Neuronal stem cell (in vitro differentiated cells): Measurements from ENCODE around the gene ARFGAP2.

ENCODE experiments used
- DNase-seq: peaks from one replicate; pipeline ENCODE4 v3.0.0-alpha.2; 2013; ENCODE audit warnings: low spot score
- H2AFZ ChIP-seq: one replicate; pipeline ENCODE4 v1.6.1; 2013; ENCODE audit warnings: mild to moderate bottlenecking, low read length, inconsistent platforms
- H2AK5ac ChIP-seq: 2 replicates; pipeline ENCODE4 v1.6.1; 2013; ENCODE audit warnings: low read depth, mild to moderate bottlenecking, inconsistent platforms, low read length, moderate library complexity, mixed read lengths
- H2BK120ac ChIP-seq: 2 replicates; pipeline ENCODE4 v1.6.1; 2013; ENCODE audit warnings: low read depth, mild to moderate bottlenecking, inconsistent platforms, low read length, moderate library complexity, mixed read lengths
- H2BK12ac ChIP-seq: one replicate; pipeline ENCODE4 v1.6.1; 2013; ENCODE audit warnings: low read length, inconsistent platforms
- H2BK15ac ChIP-seq: 2 replicates; pipeline ENCODE4 v1.6.1; 2013; ENCODE audit warnings: mild to moderate bottlenecking, low read length, inconsistent platforms, mixed read lengths
- H2BK5ac ChIP-seq: one replicate; pipeline ENCODE4 v1.6.1; 2013; ENCODE audit warnings: inconsistent platforms, mild to moderate bottlenecking, low read length, moderate library complexity
- H3K14ac ChIP-seq: one replicate; pipeline ENCODE4 v1.6.1; 2013; ENCODE audit warnings: low read length, inconsistent platforms
- H3K18ac ChIP-seq: 2 replicates; pipeline ENCODE4 v1.6.1; 2013; ENCODE audit warnings: low read length, inconsistent platforms
- H3K23ac ChIP-seq: 2 replicates; pipeline ENCODE4 v1.6.1; 2013; ENCODE audit warnings: low read depth, mild to moderate bottlenecking, mixed read lengths, low read length, inconsistent platforms; ENCODE audit not compliant: poor library complexity
- H3K27ac ChIP-seq: replicated peaks from 3 replicates; pipeline ENCODE4 v1.5.1; 2013; ENCODE audit warnings: low read length, inconsistent platforms
- H3K27me3 ChIP-seq, 3 experiments: 2 replicates each; pipeline ENCODE4 v1.6.1; 2013; ENCODE audit warnings: low read length in 3 of 3, mild to moderate bottlenecking in 2 of 3, inconsistent platforms in 1 of 3, low read depth in 1 of 3, mixed read lengths in 1 of 3, moderate library complexity in 1 of 3; ENCODE audit not compliant: control insufficient read depth in 3 of 3, insufficient read depth in 3 of 3
- H3K36me3 ChIP-seq, 2 donors: replicated peaks in 1 of 2; 2 replicates each; pipeline ENCODE4 v1.6.1; 2013; ENCODE audit warnings: low read length in 2 of 2; ENCODE audit not compliant: control insufficient read depth in 2 of 2, insufficient read depth in 2 of 2
- H3K4ac ChIP-seq: 2 replicates; pipeline ENCODE4 v1.6.1; 2013; ENCODE audit warnings: inconsistent platforms, mild to moderate bottlenecking, low read length, moderate library complexity
- H3K4me1 ChIP-seq, 2 donors: 1 replicate in 1 of 2; 2 replicates in 1 of 2; pipeline ENCODE4 v1.6.1; 2013; ENCODE audit warnings: low read length in 2 of 2, low read depth in 1 of 2; ENCODE audit not compliant: control insufficient read depth in 2 of 2, insufficient read depth in 1 of 2
- H3K4me2 ChIP-seq: one replicate; pipeline ENCODE4 v1.6.1; 2013; ENCODE audit warnings: mild to moderate bottlenecking, low read length, inconsistent platforms; ENCODE audit not compliant: insufficient read depth, poor library complexity, severe bottlenecking
- H3K4me3 ChIP-seq, 2 donors: 2 replicates each; pipeline ENCODE4 v1.5.1; 2013; ENCODE audit warnings: low read length in 2 of 2, mild to moderate bottlenecking in 2 of 2, inconsistent platforms in 1 of 2, moderate library complexity in 1 of 2
- H3K79me1 ChIP-seq: one replicate; pipeline ENCODE4 v1.6.1; 2013; ENCODE audit warnings: low read depth, mild to moderate bottlenecking, inconsistent platforms, low read length, moderate library complexity
- H3K9ac ChIP-seq: one replicate; pipeline ENCODE4 v1.6.1; 2013; ENCODE audit warnings: mild to moderate bottlenecking, low read depth, low read length, inconsistent platforms; ENCODE audit not compliant: poor library complexity
- H3K9me3 ChIP-seq, 2 donors: replicated peaks in 1 of 2; 2 replicates each; pipeline versions ENCODE3 to v1.6.1; 2013; ENCODE audit warnings: low read length in 2 of 2, mild to moderate bottlenecking in 2 of 2, inconsistent platforms in 1 of 2, low read depth in 1 of 2, mixed read lengths in 1 of 2, moderate library complexity in 1 of 2; ENCODE audit not compliant: control insufficient read depth in 2 of 2, insufficient read depth in 1 of 2
- H4K8ac ChIP-seq: one replicate; pipeline ENCODE4 v1.6.1; 2013; ENCODE audit warnings: low read depth, mild to moderate bottlenecking, inconsistent platforms, low read length, moderate library complexity
- H4K91ac ChIP-seq: one replicate; pipeline ENCODE4 v1.6.1; 2013; ENCODE audit warnings: low read length, low read depth, mild to moderate bottlenecking, inconsistent platforms; ENCODE audit not compliant: poor library complexity
- WGBS, 2 donors: extraction: QIAGEN DNeasy Blood & Tissue Kit; methylation state at CpG; one replicate each; pipeline ENCODE4 v1.1.7; 2013; ENCODE audit warnings: missing lambda C conversion rate in 2 of 2, mixed read lengths in 1 of 2; ENCODE audit not compliant: insufficient read length in 2 of 2, insufficient replicate concordance in 1 of 2; ENCODE audit errors: extremely low coverage in 2 of 2; 5-methylcytosine and 5-hydroxymethylcytosine counted together

ARFGAP2 gene

DNA sequence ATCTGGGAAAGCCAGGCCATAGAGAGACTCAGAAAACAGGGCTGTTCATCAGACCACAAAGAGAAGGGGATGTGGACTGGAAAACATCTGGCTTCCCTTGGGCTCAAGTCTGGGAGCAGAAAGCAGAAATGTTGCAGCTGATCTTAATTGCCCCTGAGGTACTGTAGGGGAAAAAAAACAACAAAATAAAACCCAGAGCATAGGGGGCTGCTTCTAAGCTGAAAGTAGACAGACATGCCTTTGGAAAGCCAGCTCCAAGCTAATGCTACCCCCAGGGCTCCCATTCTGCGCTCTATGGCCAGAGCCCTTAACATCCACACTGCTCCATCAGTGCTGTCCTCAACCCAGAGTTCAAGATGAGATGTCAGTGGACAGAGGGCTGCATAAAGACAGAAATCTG lies 11.6 kb upstream of the ARFGAP2 start:
- no peaks in the 10 kb centered on the region for H3K9me3 ChIP-seq
- peaks cover 9 to 14% of the 10 kb centered on the region in 2 donors for H3K4me1 ChIP-seq
- no peak overlapping the region for H3K14ac ChIP-seq
- H3K4ac ChIP-seq = no peak overlapping the region
- no peak overlapping the region for H3K9ac ChIP-seq
- no peak overlapping the region for H2AFZ ChIP-seq
- no peak overlapping the region for H2BK120ac ChIP-seq
- no peak overlapping the region for H2BK15ac ChIP-seq
- no peak for DNase-seq
- H3K79me1 ChIP-seq = no peaks in the 10 kb centered on the region
- H2AK5ac ChIP-seq = no peak overlapping the region
- no peak overlapping the region for H4K8ac ChIP-seq
- H3K4me2 ChIP-seq = no peak overlapping the region
- peaks cover 5 to 44% (median 39%) of the 10 kb centered on the region in 3 experiments for H3K27me3 ChIP-seq
- H2BK5ac ChIP-seq = no peak overlapping the region
- H3K36me3 ChIP-seq = no peaks in the 10 kb centered on the region
- H4K91ac ChIP-seq = no peak overlapping the region
- no peak overlapping the region for H3K23ac ChIP-seq
- no peak overlapping the region for H3K27ac ChIP-seq
- WGBS, 2 donors = no CpG with 5 or more reads among the region's 1 CpG
- H3K4me3 ChIP-seq = no peak overlapping the region
- no peak overlapping the region for H2BK12ac ChIP-seq
- H3K18ac ChIP-seq = no peak overlapping the region

DNA sequence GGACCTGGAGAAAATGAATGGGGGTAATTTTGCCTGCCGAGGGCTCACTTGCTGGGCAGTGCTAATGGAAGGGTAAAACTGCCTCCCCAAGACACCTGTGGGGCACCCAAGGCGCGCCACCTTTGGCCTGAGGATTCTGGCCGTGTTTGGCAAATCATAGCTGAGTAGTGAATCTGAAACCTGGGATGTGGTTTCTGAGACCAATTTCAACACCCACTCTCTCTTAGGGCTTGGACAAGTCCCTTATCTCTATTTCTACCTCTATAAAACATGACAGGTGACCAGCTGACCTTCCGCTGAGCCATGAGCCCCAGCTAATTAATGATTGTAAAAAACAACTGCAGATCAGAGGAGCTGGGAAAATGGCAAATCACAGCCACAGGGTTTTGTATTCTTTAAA lies 11.0 kb upstream of the ARFGAP2 start:
- DNase-seq = no peak
- H3K27ac ChIP-seq = no peak overlapping the region
- WGBS, 2 donors = no CpG with 5 or more reads among the region's 5 CpGs

DNA sequence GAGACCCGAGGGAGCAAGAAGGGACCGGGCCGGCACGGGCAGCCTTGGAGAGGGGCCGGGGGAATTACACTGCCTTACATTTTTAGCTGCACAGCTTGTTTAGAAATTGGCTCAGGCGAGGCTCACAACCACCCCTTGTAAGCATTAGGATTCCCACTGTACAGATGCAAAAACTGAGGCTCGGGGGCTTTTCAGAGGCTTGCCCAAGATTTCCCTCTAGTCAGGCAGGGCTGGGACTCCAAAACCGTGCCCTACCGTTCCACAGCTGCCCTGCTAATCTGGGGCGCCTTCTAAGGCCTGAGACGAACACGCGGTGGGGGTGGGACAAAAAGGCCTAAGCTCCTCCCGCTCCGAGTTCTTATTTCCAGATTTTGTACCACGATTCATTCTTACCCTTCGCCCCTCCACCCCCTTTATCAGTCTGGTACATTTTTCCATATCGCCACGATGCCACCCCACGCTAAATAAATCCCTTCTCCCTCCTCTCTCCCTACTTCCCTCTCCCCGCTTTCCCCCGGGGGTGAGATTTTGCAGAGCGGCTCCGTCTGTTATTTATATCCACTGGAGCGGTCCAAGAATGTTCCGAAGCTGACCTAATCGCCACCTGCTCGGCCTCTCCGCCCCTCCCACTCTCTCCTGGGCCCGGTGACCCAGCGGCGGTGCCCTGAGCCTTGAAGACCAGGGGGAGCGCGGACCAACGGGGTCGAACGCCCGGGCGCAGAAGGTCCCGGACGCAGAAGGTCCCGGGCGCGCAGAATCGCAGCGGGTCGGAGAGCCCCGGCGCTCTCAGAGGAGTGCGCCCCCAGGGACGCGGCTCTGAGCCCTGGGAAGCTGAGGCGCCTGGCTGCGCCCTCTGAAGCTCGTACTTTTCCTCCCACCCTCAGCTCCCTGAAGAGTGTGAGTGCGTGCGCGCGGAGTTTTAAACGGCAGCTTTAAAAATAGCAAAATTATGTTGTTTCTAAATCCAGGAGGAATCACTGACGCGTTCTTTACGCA lies 10.3 kb upstream of the ARFGAP2 start:
- peak overlapping the region; percentile 63 for H2BK120ac ChIP-seq
- peaks cover 5 to 44% (median 39%) of the 10 kb centered on the region in 3 experiments for H3K27me3 ChIP-seq
- H2BK15ac ChIP-seq = no peak overlapping the region
- peak overlapping the region; percentile 97 for H2AFZ ChIP-seq
- H3K4ac ChIP-seq = no peak overlapping the region
- peak overlapping the region; percentile 97 for H3K18ac ChIP-seq
- H4K8ac ChIP-seq = no peak overlapping the region
- H3K4me1 ChIP-seq = peaks cover 9 to 14% of the 10 kb centered on the region in 2 donors
- no peak overlapping the region for H3K27ac ChIP-seq
- no peaks in the 10 kb centered on the region for H3K36me3 ChIP-seq
- peak overlapping the region; percentile 47 to 76 for H3K4me3 ChIP-seq
- WGBS, 2 donors = no CpG with 5 or more reads among the region's 63 CpGs
- H2BK12ac ChIP-seq = no peak overlapping the region
- peak; percentile 40 for DNase-seq
- peak overlapping the region; percentile 87 for H3K4me2 ChIP-seq
- H4K91ac ChIP-seq = no peak overlapping the region
- no peak overlapping the region for H2AK5ac ChIP-seq
- peak overlapping the region; percentile 44 for H3K9ac ChIP-seq
- peaks cover 1% of the 10 kb centered on the region for H3K79me1 ChIP-seq
- no peaks in the 10 kb centered on the region for H3K9me3 ChIP-seq
- peak overlapping the region; percentile 93 for H3K23ac ChIP-seq
- H2BK5ac ChIP-seq = no peak overlapping the region
- no peak overlapping the region for H3K14ac ChIP-seq

More for the DNA sequence above, 11.0 kb upstream of the ARFGAP2 start:
- Histone ChIP-seq H3K4me1 (peaks cover 9 to 14% of the 10 kb centered on the region in 2 donors), H4K8ac (no peak overlapping the region), H2AFZ (peak overlapping the region; percentile 97), H3K9ac (no peak overlapping the region), H3K79me1 (no peaks in the 10 kb centered on the region), H2BK15ac (no peak overlapping the region), H2BK5ac (no peak overlapping the region), H4K91ac (no peak overlapping the region), H3K23ac (no peak overlapping the region), H3K14ac (no peak overlapping the region), H3K9me3 (no peaks in the 10 kb centered on the region), H3K4me3 (no peak overlapping the region), H3K36me3 (no peaks in the 10 kb centered on the region), H3K4me2 (peak overlapping the region; percentile 87), H3K18ac (no peak overlapping the region), H2BK12ac (no peak overlapping the region), H2BK120ac (no peak overlapping the region), H2AK5ac (no peak overlapping the region), H3K27me3 (peaks cover 5 to 44% (median 39%) of the 10 kb centered on the region in 3 experiments), H3K4ac (no peak overlapping the region)

DNA sequence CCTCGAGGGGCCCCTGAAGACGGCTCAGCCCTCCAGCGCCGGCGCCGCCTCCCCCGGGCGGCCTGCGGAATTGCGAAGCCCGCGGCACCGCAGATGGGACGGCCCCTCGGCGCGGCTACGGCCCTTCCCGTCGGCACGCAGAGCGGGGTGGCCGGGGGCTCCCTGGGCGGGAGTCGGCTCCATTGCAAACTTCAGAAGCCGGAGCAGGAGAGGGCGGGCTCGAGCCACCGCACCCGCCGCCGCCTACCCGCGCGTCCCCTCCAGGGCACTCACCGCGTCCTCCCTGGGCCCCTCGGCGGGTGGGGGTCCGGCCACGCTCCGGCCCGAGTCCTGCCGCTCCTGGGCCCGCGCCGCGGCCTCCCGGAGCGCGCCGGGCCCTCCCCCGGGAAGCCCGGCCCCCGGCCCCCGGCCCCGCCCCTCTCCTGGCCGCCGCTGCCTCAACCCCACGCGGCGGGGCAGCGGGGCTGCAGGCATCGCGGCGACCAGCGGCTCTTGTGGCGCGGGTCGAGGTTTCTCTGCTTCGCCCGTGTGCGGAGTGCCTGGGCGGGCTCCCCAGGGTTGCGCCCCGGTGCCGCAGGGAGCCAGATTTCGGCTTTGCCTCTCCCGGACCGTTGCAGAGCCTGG lies 9.5 kb upstream of the ARFGAP2 start, which contains the start of gene PACSIN3:
PACSIN3 (minus strand) TSS at position 359 of the 624 bp plus-strand sequence. CDS start 3,707 bp downstream, outside the sequence.
- peak within 1 kb of the TSS; percentile 79 for H4K91ac ChIP-seq
- peak within 1 kb of the TSS; percentile 76 for H3K4ac ChIP-seq
- peak within 1 kb of the TSS; percentile 78 for H3K9ac ChIP-seq
- peak within 1 kb of the TSS; percentile 97 for H3K18ac ChIP-seq
- no peak within 1 kb of the TSS for H3K27ac ChIP-seq
- H3K14ac ChIP-seq = no peak within 1 kb of the TSS
- peaks cover 5 to 44% (median 39%) of the 10 kb centered on the region in 3 experiments for H3K27me3 ChIP-seq
- H3K36me3 ChIP-seq = no peaks in the 10 kb centered on the region
- WGBS, 2 donors = no CpG with 5 or more reads among the region's 80 CpGs
- H2BK15ac ChIP-seq = peak within 1 kb of the TSS; percentile 97
- H2AFZ ChIP-seq = peak within 1 kb of the TSS; percentile 97
- peak within 1 kb of the TSS; percentile 93 for H3K23ac ChIP-seq
- peak within 1 kb of the TSS; percentile 32 for H2BK5ac ChIP-seq
- H4K8ac ChIP-seq = peak within 1 kb of the TSS; percentile 99
- H3K79me1 ChIP-seq = peaks cover 1% of the 10 kb centered on the region
- peak within 1 kb of the TSS; percentile 47 to 77 for H3K4me3 ChIP-seq
- peaks cover 9 to 14% of the 10 kb centered on the region in 2 donors for H3K4me1 ChIP-seq
- peak within 1 kb of the TSS; percentile 87 for H3K4me2 ChIP-seq
- DNase-seq = peak; percentile 40
- peak within 1 kb of the TSS; percentile 63 for H2BK120ac ChIP-seq
- no peaks in the 10 kb centered on the region for H3K9me3 ChIP-seq
- H2AK5ac ChIP-seq = peak within 1 kb of the TSS; percentile 99
- H2BK12ac ChIP-seq = no peak within 1 kb of the TSS
